Activated CD4-positive, alpha-beta T cell treated with anti-CD3 and anti-CD28 coated beads, Interleukin-2, Interleukin-4, amounts not matched to agents 100 ng/mL and 50 ng/mL, durations not matched to agents 16 hours and 8 hours (primary cell): ENCODE data around the gene FLVCR1.

Source experiments
- DNase-seq: peaks from one replicate; pipeline ENCODE4 v3.0.0-alpha.2; 2020; ENCODE audit warnings: low spot score

The FLVCR1 gene

DNA sequence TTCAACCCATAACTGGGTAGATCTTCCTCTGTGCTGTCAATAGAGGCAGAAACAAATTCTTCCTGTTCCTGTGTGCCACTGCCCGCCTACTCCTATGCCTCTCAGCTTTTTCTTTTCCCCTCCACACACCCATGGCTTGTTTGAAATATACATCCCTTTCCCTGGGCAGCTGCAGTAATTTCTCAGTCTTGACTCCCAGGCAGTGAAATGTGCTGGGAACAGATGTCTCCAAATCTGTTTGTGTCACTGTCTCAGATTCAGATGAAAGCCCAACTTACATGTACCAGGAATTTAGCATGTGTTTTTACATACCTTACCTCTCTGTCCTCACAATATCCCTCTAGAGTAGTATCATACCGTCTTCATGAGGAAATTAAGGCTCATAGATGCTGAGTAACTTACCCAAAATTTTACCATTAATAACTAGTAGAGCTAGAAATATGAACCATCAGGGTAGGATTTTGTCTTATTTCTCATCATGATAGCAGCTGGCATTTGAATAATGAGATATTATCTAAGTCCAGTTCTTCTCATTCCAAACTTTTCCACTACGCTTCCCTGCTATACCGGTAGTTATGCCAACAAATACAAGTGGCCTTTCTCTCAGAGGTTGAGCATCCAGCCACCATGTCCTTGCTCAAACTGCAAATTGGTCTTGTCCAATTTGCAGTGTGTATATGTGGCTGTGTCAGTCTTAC, 87.5 kb downstream of the FLVCR1 start:
- DNase-seq: no peak

- no peak for DNase-seq
Observed at GRCh38 chr1:212946872-212947271, 88.8 kb downstream of the FLVCR1 start.
